Activated CD4-positive, alpha-beta T cell treated with anti-CD3 and anti-CD28 coated beads, Interleukin-2, amount 50 U/mL, for 48 hours (primary cell): Measurements from ENCODE around the gene BAX.

Experiments
- DNase-seq, 2 experiments: peaks; one replicate each; pipeline ENCODE4 v3.0.0-alpha.2; 2020

BAX gene

DNA sequence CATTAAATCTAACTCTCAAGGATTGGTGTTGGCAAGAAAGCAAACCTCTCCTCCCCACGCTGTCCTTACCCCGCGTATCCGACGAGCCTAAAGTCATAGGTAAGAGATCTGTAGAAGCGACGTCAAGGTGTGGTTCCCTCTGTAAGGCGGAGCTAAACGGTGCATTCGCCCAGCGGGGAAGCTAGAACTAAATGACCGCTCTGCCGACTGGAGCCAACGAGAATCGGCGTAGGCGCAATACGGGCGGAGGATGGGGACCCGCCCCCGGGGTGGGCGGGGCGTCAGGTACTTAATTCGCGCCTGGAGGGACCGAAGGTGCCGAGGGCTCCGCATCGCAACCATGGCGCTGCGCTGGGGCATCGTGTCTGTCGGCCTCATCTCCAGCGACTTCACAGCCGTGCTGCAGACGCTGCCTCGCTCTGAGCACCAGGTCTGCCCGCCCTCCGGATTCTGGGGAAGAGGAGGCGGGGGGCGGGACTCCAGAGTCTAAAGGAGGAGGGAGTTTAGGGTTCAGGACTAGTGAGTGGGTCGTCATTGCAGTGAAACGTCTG is 21.2 kb upstream of the BAX start, which contains the start of gene DHDH:
TSS of gene DHDH (plus strand) at position 318 of the 551 bp plus-strand sequence. CDS start at position 341, 23 bp downstream.
- peak; percentile 77 to 83 for DNase-seq

DNA sequence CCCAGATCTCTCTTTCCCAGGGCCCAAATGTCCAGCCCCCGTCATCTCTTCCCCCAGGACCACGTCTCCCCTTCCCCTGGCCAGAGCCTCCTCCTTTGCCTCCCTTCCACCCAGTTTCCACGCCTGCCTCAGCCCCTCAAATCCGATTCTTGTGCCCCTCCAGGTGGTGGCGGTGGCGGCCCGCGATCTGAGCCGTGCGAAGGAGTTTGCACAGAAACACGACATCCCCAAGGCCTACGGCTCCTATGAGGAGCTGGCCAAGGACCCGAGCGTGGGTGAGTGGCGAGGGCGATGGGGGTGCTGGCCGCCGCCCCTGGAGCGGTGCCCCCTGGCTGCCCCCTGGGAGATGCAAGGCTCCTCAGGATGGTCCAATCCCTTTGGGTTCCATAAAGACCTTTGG is 19.8 kb upstream of the BAX start:
- DNase-seq, result no peak

DNA sequence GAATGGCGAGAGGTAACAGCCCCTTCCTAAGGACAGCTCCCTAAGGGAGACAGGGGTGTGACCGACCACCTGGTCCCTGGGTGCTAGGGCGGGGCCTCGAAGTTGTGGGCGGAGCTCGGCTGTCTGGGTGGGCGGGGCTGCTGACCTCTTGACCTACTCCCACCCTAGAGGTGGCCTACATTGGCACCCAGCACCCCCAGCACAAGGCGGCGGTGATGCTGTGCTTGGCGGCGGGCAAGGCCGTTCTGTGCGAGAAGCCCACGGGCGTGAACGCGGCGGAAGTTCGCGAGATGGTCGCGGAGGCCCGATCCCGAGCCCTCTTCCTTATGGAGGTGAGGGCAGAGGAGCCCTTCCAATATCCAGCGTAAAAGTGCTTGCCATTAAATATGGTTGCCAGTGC is 18.8 kb upstream of the BAX start:
- no peak for DNase-seq

DNA sequence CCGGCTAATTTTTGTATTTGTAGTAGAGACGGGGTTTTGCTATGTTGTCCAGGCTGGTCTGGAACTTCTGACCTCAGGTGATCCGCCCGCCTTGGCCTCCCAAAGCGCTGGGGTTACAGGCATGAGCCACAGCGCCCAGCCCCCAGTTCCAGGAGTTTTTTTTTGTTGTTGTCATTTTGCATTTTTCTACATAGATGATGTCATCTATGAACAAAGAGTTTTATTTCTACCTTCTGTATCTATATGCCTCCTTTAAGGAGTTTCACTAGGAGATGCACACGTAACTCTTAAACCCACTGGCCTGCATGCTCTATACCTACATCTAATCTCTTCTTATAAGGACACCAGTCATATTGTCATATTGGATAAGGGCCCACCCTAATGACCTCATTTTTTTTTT is 16.4 kb upstream of the BAX start:
- no peak for DNase-seq

DNA sequence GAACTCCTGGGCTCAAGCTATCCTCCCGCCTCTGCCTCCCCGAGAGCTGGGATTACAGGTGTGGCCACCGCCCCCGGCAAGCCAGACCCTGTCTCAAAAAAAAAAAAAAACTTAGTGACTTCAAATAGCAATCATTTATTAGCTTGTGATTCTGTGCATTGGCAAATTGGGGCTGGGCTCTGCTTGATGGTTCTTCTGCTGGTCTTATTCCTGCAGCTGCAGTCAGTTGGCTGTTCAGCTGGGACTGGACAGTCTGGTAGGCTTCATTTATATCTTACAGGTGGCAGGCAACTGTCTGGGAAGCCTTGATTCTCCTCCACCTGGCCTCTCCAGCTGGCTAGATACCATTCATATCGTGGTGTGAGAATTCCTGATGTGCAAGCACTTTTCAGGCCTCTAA is 13.8 kb upstream of the BAX start:
- DNase-seq, result no peak

DNA sequence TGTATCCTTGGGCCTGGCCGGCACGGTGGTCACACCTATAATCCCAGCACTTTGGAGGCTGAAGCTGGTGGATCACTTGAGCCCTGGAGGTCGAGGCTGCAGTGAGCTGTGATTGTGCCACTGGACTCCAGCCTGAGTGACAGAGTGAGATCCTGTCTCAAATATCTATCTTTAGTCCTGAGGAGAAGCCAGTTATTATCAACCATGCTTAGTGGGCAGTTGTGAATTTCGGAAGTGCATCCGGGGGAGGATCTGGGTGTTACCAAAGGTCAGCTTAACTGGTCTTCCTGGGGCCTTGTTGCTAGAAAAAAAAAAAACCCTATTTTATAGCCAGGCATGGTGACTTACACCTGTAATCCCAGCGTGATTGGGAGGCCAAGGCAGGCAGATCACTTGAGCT is 11.6 kb upstream of the BAX start:
- DNase-seq, result no peak

DNA sequence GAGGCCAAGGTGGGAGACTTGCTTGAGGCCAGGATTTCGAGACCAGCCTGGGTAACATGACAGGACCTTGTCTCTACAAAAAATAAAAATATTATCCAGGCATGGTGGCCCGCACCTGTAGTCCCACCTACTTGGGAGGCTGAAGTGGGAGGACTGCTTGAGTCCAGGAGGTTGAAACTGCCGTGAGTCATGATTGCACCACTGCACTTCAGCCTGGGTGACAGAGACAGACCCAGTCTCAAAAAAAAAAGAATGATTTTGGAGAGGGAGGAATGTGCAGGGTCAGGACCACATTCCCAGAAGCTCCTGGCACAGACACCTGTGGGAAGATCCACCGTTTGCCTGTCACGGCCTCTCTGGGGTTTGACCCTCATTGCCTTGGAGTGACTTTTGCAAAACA is 9.3 kb upstream of the BAX start:
- no peak for DNase-seq

DNA sequence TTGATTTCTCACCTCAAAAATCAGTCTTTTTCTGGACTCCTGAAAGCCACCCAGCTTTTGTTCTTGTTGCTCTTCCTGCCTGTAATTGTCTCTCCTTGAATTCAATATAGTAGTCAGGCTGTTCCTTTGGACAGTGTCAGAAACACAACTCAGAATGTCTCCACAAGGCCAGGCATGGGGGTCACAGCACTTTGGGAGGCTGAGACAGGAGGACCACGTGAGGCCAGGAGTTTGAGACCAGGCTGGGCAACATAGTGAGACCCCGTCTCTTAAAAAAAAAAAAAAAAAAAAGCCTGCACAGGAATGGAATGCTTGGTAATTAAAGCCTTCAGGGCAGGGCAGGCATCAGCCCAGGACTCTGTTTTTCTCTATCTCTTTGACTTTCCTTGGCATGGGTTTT is 8.9 kb upstream of the BAX start:
- DNase-seq, result no peak

DNA sequence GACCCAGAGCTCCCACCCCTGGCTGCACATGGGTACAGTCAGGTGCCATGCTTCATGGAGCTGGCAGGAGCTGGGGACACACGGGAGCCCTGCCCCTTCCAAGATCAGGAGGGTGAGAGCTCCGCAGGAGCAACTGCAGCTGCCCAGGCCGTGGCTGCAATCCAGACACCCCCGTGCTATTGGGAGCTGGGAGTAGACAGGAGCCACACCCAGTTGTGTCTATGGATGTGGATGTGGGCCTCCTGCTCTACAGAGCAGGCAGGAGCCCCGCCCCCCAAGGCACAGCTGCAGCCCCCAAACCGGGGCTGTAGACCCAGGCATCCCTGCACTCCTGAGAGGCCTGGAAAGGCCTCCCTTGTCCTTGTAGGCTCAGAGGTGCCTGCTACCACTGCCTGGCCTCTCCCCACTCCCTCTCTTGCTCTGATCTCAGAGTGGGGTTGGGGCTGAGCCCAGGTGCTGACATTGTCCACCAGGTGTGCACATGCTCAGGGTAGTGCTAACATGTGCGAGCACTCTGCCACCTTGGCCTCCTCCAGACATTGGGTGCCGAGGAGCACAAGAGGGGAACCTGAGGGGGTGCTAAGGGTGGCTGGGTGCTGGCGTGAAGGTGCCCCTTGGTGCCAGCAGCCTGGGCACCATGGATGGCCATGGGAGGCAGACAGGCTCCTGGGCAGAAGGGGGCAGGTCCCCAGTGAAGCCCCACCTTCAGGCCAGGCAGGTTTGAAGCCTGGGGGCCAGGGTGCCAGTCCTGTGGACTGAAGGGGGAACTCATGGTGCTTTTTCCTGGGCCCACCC is 8.0 kb upstream of the BAX start:
- DNase-seq, result no peak

DNA sequence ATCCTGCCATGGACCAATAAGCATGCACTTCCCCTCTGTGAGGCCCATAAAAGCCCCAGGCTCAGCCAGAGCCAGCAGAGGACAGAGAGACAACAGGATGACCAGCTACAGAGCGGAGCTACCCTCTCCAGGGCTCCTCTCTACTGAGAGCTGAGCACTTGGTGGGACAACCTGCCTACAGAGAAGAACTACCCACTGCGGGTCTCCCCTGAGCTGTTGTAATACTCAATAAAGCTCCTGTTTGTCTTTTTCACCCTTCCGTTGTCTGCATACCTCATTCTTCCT is 7.5 kb upstream of the BAX start:
- DNase-seq, result no peak

DNA sequence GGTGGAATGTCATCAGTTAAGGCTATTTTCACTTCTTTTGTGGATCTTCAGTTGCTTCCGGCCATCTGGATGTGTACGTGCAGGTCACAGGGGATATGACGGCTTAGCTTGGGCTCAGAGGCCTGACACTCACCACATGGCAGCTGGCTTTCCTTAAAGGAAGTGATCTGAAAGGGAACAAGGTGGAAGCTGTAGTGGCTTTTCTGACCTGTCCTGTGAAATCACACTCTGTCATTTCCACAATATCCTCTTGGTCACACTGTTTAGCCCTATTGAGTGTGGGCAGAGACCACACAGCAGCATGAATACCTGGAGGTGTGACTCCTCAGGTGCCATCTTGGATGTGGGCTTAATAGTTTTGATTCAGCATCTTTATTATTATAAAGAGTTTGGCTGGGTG is 4.5 kb upstream of the BAX start:
- DNase-seq, result no peak

DNA sequence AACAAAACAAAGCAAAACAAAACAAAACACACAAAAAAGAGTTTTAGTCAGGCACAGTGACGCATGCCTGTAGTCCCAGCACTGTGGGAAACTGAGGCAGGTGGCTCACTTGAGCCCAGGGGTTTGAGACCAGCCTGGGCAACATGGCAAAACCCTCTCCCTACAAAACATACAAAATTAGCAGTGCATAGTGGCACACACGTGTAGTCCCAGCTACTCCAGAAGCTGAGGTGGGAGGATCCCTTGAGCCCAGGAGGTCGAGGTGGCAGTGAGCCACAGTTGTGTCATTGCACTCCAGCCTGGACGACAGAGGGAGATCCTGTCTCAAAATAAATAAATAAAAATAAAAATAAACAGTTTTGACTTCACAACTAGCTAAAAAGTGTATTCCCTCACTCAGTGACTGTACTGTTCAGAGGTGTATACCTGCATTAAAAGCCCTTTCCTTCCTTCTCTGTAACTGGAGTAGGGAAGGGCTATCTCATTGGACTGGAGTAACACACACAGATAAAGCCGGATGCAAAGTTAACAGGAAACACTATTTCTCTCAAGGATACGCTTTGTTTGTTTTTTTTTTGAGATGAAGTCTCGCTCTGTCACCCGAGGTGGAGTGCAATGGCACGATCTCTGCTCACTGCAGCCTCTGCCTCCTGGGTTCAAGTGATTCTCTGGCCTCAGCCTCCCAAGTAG is 3.7 kb upstream of the BAX start:
- DNase-seq, result no peak

DNA sequence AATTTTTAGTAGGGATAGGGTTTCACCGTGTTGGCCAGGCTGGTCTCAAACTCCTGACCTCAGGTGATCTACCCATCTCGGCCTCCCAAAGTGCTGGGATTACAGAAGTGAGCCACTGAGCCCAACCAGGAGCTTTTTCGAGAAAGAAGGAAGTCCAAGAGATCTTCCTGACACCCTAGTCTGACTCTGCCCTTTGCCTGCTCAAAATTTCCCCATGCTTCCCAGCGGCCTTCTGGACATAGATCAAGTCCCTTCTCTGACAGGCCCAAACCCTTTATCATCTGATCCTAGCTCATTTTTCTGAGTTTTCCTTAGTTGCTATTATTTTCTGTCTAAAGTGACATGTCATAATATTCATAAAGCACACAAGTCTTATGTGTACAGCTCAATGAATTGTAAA is 1.5 kb upstream of the BAX start:
- DNase-seq, result no peak

DNA sequence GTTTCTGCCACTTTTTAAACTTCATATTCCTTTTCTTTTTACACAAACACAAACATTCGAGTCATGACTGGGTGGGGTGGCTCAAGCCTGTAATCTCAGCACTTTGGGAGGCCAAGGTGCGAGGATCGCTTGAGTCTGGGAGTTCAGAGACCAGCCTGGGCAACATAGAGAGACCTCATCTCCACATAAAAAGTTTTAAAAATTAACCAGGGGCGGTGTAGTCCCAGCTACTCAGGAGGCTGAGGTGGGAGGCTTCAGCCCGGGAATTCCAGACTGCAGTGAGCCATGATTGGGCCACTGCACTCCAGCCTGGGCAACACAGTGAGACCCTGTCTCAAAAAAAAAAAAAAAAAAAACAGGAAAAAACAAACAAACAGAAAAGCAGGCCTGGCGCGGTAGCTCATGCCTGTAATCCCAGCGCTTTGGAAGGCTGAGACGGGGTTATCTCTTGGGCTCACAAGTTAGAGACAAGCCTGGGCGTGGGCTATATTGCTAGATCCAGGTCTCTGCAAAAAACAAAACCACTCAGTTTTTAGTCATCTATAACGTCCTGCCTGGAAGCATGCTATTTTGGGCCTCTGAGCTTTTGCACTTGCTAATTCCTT is 583 bp upstream of the BAX start:
- DNase-seq, result no peak

DNA sequence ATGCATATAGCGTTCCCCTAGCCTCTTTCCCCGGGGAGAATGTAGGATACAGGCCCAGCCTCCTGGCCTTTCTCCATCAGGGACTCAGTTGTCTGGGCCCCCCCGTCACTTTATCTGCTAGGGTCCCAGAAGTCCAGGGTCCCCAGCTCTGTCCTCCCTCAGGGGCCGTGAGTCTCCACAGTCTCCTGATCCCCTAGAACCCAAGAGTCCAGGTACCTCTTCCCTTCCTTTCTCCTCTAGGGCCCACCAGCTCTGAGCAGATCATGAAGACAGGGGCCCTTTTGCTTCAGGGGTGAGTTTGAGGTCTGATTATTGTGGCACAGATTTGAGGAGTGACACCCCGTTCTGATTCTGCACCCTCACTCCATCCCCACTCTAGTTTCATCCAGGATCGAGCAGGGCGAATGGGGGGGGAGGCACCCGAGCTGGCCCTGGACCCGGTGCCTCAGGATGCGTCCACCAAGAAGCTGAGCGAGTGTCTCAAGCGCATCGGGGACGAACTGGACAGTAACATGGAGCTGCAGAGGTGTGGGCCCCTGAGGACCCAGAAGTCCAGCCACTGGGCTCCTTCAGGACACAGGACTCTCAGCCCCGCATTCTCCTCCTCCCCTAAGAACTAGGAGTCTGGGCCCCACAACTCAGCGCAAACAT is 758 bp downstream of the BAX start:
- no peak for DNase-seq

DNA sequence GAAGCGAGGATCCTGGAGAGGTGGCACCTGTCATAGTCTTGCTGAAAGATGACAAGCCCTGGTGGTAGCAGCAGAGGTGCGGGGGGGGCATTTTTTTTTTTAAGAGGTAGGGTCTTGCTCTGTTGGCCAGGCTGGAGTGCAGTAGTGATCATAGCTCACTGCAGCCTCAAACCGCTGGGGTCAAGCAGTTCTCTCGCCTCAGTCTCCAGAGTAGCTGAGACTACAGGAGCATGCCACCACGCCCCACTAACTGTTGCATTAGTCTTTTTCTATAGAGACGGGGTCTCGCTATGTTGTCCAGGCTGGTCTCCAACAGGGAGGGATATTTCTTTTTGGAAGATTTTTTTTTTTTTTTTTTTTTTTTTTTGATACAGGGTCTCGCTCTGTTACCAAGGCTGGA is 3.3 kb downstream of the BAX start:
- no peak for DNase-seq

DNA sequence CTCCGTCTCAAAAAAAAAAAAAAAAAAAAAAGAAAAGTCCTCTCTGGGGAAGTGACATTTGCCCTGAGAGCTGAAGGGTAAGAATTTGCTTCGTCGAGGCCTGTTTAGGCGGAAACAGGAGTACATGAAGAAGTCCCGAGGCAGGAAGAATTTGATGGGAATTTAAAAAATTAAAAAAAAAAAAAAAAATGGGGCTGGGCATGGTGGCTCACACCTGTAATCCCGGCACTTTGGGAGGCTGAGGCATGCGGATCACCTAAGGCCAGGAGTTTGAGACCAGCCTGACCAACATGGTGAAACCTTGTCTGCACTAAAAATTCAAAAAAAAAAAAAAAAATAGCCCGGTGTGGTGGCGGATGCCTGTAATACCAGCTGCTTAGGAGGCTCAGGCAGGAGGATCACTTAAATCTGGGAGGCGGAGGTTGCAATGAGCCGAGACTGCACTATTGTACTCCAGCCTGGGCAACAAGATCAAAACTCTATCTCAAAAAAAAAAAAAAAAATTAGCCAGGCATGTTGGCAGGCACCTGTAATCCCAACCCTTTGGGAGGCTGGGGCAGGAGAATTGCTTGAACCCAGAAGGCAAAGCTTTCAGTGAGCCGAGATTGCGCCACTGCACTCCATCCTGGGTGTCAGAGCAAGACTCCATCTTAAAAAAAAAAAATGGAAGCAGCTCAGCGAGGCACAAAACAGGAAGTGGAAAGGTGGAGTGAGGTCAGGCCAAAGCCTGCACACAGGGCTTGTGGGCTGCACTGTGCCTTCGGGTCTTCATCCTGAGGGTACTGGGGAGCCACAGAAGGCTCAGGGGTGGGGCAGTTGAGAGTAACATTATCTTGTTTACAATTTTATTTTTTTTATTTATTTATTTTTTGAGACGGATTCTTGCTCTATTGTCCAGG is 4.9 kb downstream of the BAX start:
- no peak for DNase-seq

DNA sequence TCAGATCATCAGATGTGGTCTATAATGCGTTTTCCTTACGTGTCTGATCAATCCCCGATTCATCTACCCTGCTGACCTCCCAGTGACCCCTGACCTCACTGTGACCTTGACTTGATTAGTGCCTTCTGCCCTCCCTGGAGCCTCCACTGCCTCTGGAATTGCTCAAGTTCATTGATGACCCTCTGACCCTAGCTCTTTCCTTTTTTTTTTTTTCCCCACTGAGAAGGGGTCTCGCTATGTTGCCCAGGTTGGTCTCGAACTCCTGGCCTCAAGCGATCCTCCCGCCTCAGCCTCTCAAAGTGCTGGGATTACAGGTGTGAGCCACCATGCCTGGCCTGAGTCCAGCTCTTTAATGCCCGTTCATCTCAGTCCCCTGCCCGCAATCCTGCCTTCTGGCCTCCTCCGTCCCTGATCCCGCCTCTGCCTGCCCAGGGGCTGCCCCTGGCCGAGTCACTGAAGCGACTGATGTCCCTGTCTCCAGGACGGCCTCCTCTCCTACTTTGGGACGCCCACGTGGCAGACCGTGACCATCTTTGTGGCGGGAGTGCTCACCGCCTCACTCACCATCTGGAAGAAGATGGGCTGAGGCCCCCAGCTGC is 6.5 kb downstream of the BAX start:
- DNase-seq, result no peak

DNA sequence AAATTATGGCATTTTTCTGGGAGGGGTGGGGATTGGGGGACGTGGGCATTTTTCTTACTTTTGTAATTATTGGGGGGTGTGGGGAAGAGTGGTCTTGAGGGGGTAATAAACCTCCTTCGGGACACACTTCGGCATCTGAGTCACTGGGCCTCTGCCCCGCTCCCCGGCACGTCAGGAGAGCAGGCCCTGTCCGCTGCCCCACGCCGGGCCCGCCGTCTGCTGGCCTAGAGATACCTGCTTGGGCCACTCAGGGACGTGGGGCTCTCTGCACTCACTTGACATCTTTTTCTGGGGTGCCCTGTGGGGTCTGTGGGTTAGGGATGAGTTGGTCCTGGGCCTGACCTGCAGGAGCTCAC is 7.0 kb downstream of the BAX start:
- no peak for DNase-seq

DNA sequence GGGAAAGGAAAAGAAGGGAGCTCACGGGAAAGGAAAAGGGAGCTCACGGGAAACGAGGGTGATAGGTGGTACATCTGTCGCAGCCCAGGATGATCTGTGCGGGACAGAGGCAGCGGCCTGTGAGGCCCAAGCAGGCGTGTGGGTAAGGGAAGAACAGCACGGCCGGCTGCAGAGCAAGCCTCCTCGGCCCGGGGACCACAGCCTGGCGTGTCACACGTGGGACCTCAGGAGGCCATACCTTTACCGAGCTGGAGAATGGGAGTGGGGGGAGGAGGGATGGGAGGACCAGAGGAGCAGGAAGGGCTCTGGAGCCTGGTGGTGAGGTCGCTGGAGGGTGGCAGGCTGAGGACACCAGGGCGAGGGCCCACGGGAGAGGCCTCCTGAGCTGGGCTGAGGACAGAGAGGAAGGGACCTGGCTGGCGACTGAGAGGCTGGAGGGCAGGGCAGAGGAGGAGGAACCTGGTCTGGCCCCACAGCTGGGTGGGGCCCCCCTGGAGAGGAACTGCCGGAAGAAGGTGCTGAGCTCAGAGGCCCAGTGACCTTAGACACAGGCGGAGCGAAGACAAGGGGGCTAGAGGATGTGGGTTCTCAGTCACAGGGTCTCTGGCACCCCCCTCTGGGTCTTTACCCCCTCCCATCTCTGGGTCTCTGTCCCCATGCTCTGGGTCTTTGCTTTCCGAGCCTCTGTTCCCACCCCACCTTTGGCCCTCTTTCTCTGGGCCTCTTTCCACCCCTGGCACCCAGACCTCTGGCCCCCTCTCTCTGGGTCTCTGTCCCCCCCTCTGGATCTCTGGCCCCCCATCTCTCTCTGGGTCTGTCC is 7.6 kb downstream of the BAX start:
- peak; percentile 71 to 77 for DNase-seq

DNA sequence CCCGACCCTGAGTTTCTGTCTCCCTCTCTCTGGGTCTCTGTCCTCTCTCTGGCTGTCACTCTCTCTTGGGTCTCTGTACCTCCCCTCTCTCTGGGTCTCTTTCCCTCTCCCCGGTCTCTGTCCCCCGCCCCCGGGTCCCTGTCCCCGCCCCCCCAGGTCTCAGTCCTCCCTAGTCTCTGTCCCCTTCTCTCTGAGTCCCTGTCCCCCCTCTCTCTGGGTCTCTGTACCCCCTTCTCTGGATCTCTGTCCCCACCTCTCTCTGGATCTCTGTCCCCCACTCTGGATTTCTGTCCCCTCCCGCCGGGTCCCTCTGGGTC is 8.1 kb downstream of the BAX start:
- no peak for DNase-seq
